SKM-1 (cell line): ENCODE data around the gene IGFBP4.
A peak's percentile ranks its signal among the peaks of the same experiment; 100 is the strongest.

ENCODE experiments used
- DNase-seq: peaks from one replicate; lab custom pipeline; 2025; ENCODE audit not compliant: unreplicated experiment; lab: John Stamatoyannopoulos, UW

Gene IGFBP4

DNA sequence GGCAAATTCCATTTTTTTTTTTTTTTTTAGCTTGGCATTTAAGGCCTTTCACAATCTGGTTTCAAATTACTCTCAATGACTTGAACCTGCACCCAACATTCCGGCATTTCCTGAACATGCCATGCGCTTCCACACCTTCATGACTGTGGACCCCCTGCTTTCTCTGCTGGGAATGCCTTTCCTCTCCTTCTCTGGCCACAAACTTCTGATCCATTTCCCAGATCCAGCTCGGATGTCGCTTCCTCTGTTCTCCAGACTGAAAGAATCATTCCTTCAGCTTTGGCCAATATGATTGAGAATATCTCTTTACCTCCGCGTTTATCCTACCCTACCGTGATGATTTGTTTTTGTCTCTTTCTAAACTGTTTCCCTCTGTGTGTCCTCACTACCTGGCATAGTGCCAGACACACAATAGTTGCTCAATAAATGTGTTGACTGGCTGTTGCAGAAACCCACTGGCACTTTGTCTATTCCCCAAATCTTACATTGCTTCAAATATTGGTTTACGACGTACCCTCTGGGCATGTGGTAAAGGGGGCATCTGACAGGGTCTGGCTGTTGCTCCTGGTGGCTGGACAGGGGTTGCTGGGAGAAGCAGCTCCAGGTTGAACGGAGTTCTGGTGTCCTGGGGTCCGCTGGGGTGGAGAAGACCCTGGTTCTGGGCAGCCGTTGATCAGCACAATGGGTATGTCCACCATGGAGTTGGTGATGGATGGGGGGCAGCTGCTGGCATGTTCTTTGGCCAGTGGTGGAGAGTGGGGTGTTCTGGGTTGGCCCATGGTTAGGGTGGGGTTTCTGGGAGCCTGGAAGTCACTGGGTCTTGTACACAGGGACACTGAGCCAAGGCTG is 43.5 kb downstream of the IGFBP4 start:
- DNase-seq = no peak

DNA sequence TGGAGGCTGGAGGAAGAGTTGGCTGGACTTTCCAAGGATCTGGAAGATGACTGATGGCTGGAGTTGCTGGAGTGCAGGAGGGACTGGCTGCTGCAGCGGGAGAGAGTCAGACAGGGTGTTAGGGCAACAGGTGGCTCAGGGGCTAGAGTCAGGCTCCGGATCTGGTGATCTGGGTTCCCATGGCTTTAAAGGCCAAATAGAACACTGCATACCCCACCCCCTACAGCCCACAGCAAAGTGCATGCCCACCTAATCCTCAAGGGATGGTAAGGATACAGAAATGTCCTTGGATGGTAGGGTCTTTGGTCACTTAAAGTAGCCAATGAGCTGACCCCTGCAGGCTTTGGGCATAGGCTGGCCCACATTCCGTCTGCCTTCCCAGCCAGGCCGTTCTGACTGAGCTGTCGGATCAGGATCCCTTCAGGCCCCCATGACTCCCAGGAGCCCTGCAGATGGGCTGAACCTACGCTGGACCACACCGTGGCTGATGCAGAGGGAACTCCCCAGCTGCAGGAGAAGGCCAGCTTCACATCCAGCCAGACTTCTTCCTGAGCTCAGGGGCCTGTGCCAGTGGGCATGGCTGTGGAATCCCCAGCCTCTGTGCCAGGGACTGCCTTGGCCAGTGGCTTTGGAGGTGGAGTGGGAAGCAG is 44.2 kb downstream of the IGFBP4 start:
- no peak for DNase-seq

DNA sequence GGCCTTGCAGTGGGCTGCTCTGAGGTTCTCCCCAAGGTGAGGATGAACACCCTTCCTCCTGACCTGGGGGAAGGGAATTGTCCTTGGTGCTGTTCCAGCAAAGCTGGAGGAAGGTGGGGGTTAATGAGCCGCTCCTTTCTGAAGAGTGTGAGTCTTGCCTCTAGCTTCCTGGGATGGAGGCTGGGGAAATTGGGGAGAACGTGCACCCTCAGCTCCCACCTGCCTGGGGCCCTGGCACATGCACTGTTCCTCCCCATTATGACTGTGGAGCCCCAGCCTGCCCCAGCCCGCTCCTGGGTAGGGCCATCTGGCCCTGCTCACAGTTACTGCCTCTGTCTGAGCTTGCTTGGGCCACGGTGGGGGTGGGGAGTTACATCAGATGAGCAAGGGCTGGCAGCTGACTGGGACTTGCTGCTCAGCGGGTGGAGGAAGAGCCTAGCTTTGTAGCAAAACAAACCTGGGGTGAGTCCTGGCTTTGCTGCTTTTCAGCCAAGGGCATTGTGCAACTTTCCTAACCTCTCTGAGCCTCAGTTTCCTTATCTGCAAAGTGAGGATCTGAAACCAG is 47.1 kb downstream of the IGFBP4 start:
- DNase-seq = peak; percentile 22

DNA sequence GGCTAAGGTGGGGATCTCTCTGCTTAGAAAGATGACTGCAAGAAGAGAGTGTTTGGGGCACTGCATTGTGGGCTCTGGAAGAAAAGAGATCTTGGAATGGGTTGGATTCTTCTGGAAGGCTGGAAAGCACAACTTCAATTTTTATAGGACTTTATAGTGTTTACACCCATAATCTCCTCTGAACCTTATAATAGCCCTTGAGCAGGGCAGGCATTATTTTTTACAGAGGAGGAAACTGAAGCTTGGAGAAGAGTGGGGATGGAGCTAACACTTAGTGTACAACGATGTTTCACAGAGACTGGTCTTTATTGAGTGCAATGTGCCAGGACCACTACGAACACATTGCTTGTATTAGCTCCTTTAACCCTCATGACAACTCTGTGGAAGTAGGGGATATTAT is 47.7 kb downstream of the IGFBP4 start:
- DNase-seq = no peak

DNA sequence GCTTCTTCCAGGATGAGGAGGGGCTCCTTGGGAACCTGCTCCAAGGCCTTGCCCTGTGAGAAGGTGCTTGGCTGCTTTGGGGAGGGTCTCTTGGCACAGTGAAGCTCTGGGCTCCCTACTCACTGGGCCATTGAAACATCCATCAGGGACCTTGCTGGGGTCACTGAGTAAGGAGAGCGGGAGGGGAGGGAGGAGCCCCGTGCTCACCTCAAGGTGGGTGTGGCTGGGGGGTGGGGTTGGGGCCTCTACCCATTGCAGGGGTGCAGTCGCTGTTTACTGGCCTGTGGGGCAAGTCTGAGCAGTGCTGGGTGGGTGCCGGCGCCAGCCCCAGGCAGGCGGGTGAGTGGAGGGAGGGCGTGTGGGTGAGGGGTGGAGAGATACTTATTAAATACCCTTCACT is 48.2 kb downstream of the IGFBP4 start:
- no peak for DNase-seq

DNA sequence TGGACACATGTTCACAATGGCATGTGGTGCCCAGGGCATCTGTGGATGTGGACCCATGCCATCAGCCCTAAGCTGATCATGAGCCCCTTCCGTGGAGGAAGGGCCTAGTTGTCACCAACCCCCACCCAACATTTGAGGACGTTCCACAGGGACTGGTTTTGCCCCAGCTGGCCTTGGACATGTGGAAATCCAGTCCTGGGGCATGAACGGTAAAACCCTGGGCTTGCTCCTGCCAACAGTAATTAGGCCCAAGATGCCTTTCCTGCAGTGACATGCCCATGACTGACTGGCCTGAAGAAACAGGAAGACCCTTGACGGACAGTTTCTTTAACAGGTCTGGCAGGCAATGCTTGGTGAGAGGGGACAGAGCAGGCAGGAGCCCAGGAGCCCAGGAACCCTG is 50.4 kb downstream of the IGFBP4 start:
- DNase-seq = no peak

DNA sequence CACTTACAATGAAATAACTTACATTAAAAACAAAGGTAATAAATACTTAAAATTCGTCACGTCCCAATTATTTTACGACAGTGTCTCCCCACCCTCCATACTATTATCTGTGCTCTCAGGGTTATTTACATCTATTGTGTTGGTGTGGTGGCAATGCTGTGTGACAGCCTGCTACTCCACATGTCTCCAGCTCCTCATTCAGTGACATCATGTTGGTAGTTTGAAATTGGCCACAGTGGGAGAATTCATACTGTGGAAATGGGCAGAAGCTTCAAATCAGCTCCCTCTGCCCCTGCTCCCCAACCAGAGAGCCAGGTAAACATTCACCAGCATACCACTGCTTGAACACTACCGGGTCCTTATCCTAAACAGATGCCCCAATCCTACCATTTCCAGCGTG is 51.9 kb downstream of the IGFBP4 start:
- DNase-seq = no peak

DNA sequence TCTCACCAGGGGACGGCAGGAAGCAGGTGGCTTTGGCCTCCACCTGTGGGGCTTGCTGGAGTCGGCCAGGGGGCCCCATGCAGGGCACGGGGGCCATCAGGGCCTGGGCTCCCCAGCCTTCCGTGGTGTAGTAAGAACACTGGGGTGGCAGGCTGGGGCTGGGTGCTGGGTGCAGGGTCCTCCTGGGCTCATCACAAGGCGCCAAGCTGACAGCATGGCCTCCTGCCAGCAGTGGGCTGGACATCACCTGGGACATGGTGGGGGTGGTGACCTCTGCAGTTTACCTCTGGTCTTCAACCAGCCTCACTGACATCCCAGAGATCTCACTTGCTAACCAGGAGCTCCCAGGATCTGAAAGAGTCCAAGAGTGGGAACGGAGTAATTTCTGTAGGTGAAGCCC is 52.9 kb downstream of the IGFBP4 start:
- DNase-seq = no peak

DNA sequence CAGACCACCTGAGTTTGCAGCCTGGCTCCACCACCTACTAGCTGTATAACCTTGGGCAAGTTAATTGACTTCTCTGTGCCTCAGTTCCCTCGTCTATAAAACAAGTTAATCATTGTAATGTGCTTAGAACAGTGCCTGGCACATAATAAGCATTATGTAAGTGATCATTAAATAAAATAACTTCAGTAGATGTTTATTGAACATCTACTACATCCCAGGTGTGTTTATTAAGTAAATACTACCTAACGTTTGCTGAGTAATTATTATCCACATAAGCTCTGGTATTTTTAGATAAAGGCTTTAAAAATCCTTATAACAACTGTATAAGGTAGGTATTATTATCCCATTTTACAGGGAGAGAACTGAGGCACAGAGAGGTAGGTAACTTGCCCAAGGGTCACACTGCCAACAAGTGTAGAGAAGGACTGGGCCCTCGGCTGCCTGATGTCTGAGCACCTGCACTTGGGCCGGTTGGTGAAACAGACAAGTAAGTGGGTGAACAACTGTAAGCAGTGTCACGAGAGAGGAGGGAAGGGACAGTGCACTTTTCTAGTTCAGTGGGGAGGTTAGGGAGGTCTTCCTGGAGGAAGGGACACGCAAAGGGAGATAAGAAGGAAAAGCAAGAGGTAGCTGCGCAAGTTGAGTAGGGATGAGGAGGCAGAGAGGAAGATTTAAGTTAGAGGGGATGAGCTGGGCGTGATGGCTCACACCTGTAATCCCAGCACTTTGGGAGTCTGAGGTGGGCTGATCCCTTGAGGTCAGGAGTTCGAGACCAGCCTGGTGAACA is 53.6 kb downstream of the IGFBP4 start:
- DNase-seq = no peak

DNA sequence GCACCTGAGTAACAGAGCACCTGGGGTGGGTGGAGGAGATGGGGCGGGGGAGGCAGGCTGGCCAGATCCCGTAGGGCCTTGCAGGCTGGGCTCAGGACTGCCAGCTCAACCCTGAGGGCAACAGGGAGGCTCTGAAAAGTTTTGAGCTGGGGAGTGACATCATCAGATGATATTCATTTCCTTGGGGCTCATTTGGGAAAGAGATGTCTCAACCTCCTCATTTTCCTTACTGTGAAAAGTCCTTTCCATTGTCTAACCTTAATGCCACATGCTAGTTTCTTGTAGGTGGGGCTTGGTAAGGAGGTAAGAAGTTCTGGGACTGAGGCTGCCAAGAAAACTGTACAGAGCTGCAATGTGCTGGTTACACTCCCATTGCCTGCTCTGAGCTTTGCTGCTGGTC is 54.4 kb downstream of the IGFBP4 start:
- DNase-seq = no peak

DNA sequence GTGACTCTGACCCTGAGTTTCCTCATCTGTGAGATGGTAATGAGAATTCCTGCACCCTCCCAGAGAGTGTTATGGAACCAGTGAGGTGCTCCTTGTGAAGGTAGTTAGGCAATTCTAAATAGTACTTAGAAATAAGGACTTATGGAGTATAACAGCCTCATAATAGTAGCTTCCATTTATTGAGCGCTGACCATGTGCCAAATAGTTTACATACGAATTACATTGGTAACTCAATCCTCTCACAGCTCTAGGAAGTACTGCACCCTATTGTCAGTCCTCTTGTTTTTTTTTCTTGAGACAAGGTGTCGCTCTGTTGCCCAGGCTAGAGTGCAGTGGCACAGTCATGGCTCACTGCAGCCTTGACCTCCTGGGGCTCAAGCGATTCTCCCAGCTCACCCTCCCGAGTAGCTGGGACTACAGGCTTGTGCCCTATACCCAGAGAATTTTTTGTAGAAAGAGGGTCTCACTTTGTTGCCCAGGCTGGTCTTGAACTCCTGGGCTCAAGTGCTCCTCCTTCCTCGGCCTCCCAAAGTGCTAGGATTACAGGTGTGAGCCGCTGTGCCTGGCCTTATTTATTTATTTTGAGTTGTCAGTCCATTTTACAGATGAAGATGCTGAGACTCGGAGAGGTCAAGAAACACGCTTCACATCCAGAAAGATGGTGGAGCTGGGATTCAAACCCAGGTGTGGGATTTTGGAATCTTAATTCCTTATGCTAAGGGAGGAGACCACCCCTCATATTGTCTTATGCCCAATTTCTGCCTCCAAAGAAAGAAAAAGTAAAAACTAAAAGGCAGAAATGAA is 55.2 kb downstream of the IGFBP4 start:
- DNase-seq = no peak

DNA sequence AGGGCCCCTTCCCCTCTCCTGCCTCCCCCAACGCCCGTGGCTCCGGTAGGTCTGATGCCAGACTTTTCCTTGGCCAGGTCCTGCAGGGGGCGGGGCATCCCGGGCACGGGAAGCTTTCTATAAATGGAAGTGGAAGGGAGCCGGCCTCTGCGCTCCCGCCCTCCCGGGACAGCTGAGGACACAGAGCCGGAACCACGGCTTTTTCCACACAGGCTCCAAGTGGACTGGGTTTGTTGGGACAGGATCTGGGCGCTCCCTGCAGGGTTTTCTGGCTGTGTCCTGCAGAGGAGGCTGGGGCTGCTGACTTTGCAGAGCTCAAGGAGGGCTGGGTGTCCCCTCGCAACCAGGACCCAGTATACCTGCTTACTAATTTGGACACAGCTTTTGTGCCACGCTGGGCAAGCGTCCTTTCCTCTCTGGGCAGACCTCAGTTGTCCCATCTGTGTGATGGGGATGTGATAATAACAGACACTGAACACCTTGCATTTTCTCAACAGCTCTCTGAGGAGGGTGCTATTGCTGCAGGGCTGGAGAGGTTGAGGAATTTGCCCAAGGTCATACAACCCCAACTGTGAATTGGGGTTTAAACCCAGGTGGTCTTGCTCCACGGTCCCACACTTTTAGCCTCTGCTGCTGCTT is 56.4 kb downstream of the IGFBP4 start:
- no peak for DNase-seq

DNA sequence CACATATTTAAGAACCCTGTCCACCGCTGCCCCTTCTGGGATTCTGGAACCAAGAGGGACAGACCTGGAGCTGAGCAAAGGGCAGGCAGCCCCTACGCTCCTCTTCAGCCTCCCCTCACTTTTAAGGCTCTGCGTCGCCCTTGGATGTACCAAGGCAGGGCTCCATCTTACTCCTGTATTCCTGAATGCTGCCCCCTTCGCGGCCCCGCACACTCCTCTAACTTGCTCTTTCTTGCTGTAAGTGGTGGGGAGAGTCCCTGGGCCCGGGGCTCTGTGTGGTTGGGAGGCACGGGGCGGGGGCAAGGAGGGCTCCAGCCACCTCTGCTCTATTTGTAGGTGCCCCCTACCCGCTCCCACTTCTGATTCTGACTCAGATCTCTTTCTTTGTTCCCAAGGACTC is 56.9 kb downstream of the IGFBP4 start:
- no peak for DNase-seq

DNA sequence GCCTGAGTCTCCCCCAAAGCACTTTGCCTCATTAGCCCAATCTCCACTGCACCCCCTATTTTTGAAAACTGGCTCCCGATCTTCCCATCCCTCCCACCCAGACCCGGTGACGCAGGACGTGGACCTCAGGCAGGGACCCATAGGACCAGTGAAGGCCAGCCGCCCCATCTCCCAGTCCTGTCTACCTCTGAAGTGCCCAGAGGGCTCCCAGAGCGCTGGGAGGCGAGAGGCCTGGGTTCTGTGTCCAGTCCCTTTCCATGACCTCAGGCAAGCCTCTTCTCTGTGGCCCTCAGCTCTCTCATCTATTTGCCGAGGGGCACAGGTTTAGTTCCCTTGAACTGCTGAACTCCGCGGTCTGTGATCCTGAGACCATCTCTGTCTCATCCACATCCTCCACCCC is 57.5 kb downstream of the IGFBP4 start:
- DNase-seq = no peak

DNA sequence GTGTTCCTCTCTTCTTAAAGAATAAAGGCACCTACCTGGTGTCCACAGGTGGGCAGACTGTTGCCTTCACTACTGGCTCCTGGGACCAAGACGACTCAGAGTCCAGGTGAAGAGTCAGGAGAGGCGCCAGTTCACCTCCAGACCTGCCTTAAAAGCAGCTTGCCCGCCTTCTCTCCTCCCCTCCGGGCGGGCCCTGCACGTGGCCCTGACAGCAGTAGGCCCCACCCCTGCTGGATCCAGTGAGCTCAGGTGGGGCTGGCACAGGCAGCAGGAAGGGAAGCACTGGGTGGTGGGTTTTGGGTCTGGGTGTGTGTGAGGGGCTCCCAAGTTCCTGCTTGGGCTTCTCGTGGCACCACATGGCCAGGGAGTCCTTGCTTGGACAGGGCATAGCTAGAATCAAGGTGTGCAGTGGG is 58.3 kb downstream of the IGFBP4 start, which contains the start of gene TNS4:
TSS of gene TNS4 (minus strand) at position 125 of the 413 bp plus-strand sequence. CDS start 5,198 bp downstream, outside the sequence.
- DNase-seq = no peak

DNA sequence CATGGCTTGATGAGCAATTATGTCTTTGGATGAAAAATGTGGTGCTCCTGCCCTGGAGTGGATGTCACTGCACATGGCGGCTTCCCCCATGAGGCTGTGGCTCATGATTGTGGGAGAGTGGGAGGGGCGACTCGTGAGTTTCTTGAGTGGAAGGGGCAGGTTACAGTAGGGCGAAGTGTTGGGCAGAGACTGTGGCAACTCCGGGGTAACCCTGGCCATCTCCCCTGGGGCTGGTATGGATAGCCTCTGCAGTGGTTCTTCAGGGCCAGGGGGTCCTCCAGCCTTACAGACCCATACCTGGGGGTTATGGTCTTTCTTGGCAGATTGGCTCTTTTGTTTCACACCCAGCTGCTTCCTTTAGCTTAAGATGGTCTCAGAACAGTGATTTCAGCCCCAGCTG is 59.5 kb downstream of the IGFBP4 start:
- no peak for DNase-seq

DNA sequence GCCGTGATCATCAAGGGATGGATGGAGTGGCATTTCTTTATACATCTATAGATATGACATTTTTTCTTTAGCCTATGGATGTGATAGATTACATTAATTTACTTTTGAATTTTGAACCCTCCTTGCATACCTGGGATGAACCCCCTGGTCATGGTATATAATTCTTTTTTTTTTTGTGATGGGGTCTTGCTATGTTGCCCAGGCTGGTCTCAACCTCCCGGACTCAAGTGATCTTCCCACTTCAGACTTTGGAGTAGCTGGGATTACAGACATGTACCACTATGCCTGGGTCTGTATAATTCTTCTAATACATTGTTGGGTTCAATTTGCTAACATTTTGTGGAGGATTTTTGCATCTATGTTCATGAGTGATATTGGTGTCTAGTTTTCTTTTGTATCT is 59.9 kb downstream of the IGFBP4 start:
- no peak for DNase-seq

DNA sequence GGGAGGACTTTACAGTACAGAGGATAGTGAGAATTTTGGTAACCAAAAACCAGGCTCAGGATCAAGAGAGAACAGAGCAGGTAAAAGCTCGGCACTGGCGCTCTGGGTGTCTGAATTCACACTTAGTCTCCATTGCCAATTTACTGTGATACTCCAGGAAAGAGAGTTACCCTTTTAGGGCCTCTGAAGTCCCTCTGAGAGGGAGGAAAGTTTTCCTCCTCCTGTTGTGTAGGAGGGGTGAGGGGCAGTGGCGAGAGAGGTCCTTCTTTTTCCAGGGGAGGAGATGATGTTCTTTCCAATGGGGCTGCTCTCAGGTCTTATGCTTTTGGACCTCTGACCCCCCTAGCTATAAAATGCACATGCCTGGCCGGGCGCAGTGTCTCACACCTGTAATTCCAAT is 63.5 kb downstream of the IGFBP4 start:
- no peak for DNase-seq
